Hematopoietic multipotent progenitor cell (in vitro differentiated cells): Measurements from ENCODE around the gene ADGRB3. TPM values are rescaled to one million over a fixed set of nuclear protein-coding genes. Genes with fewer than 3 reads are reported as not detected.
"Not testable (repeated sequence)": the region's sequence is repeated elsewhere in the genome, so short reads cannot be mapped to it uniquely, and the experiment has no call there.

Experiments used
- DNase-seq, 3 donors: peaks; one replicate each; pipeline ENCODE4 v3.0.0-alpha.2; 2011 to 2015; ENCODE audit warnings: low read depth in 2 of 3, low spot score in 2 of 3
- total RNA-seq: library from RNA; depleted of rRNA; stranded (reverse); fragments of >200 nt; gene quantifications from one replicate; pipeline ENCODE4 v1.2.3, GENCODE V29; 2012

ADGRB3 gene
- total RNA-seq, 1 donor: under 0.01 TPM

GRCh38 chr6:68732423-68732822 lies 97.3 kb downstream of the ADGRB3 start:
- peak in 1 of 3 donors; percentile 33 for DNase-seq

GRCh38 chr6:68735866-68736265 lies 100.8 kb downstream of the ADGRB3 start:
- DNase-seq: no peak

- no peak for DNase-seq
These were observed 102.0 kb downstream of the ADGRB3 start for GRCh38 chr6:68737061-68737460.

GRCh38 chr6:68738039-68738438 lies 103.0 kb downstream of the ADGRB3 start:
- peak in 1 of 3 donors; percentile 8 for DNase-seq

- peak in 2 of 3 donors; percentile 27 to 68 for DNase-seq
These were observed 105.9 kb downstream of the ADGRB3 start for GRCh38 chr6:68740828-68741500.

- no peak for DNase-seq
These were observed 106.7 kb downstream of the ADGRB3 start for GRCh38 chr6:68741501-68742386.

GRCh38 chr6:68743099-68743498 lies 108.0 kb downstream of the ADGRB3 start:
- no peak for DNase-seq

- DNase-seq: not testable (repeated sequence)
These were observed 109.3 kb downstream of the ADGRB3 start for GRCh38 chr6:68744376-68744775.

- no peak for DNase-seq
These were observed 111.3 kb downstream of the ADGRB3 start for GRCh38 chr6:68746376-68746775.

- no peak for DNase-seq
These were observed 112.2 kb downstream of the ADGRB3 start for GRCh38 chr6:68747110-68747790.

GRCh38 chr6:68747832-68748231 lies 112.8 kb downstream of the ADGRB3 start:
- DNase-seq: not testable (repeated sequence)

- no peak for DNase-seq
These were observed 119.7 kb downstream of the ADGRB3 start for GRCh38 chr6:68754681-68755213.

- peak in 1 of 3 donors; percentile 31 for DNase-seq
These were observed 121.6 kb downstream of the ADGRB3 start for GRCh38 chr6:68756454-68757375.

- no peak for DNase-seq
These were observed 122.7 kb downstream of the ADGRB3 start for GRCh38 chr6:68757821-68758220.

GRCh38 chr6:68758559-68758958 lies 123.5 kb downstream of the ADGRB3 start:
- DNase-seq: no peak

- no peak for DNase-seq
These were observed 125.4 kb downstream of the ADGRB3 start for GRCh38 chr6:68760485-68760884.

- DNase-seq: peak in 1 of 3 donors; percentile 7
These were observed 126.0 kb downstream of the ADGRB3 start for GRCh38 chr6:68760941-68761676.

GRCh38 chr6:68761985-68762384 lies 126.9 kb downstream of the ADGRB3 start:
- no peak for DNase-seq

- DNase-seq: no peak
These were observed 136.3 kb downstream of the ADGRB3 start for GRCh38 chr6:68771426-68771825.
